Measurements from ENCODE around the gene KRT72.

Gene KRT72

DNA sequence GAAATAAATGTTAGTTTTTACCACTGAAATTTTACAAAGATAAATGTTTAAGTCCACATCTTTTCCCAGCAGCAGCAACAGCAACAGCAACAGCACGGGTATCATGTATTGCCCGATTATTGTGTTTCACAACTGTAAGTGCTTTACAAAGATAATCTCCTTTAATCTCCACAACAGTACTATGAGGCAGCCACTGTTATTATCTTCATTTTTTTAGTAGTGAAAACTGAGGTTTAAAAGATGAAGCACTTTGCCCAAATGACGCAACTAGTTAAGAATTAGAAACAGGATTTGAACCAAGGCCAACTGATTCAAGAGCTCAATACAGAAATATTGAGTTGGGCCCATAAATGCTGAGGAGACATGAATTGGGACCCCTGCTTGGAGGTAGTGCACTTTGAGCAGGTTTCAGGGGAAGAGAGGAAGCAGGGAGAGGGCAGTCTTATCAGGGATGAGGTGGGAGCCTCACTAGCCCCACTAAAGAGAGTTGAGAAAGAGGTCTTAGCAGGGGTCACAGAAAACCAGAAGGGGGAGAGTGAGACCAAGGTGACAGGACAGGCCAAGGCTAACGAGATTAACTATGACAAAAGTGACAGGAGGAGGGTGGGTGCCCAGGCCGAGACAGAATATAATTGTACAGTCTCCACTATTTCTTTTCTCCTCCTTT lies 35.5 kb upstream of the KRT72 start:
- DNase-seq (ENCODE audit: low read depth in 1 of 2, low spot score in 1 of 2), result no peak
- in situ Hi-C loops (cut with HindIII; ENCODE audit: low pct_unique_long_range_greater_than_20kb, low sequenced_read_pairs), result no loop called here
- TF ChIP-seq JUND (IDR thresholded peaks at IDR 0.05; ENCODE audit: low read depth), result no peak

DNA sequence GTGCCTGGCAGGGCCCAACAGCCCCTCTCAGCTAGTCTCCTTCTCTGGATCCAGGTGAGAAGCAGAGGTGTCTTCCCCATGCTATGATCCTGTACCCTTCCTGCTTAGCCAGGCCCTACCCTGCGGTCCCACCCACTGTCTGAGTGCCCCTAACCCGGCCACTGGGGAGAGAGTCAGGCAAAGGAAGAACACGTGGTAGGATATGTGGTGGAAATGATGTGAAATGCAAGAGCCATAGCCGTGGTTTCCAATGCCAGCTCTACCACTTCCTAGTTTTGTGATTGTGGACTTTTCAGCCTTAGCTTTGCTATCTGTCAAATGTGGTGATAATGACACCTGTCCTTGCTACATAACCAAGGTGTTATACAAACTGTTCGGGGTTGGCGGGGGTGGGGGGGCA lies 34.9 kb upstream of the KRT72 start:
- no peak for TF ChIP-seq JUND (IDR thresholded peaks at IDR 0.05; ENCODE audit: low read depth)
- in situ Hi-C loops (cut with HindIII; ENCODE audit: low pct_unique_long_range_greater_than_20kb, low sequenced_read_pairs), result no loop called here
- DNase-seq (ENCODE audit: low read depth in 1 of 2, low spot score in 1 of 2), result no peak

DNA sequence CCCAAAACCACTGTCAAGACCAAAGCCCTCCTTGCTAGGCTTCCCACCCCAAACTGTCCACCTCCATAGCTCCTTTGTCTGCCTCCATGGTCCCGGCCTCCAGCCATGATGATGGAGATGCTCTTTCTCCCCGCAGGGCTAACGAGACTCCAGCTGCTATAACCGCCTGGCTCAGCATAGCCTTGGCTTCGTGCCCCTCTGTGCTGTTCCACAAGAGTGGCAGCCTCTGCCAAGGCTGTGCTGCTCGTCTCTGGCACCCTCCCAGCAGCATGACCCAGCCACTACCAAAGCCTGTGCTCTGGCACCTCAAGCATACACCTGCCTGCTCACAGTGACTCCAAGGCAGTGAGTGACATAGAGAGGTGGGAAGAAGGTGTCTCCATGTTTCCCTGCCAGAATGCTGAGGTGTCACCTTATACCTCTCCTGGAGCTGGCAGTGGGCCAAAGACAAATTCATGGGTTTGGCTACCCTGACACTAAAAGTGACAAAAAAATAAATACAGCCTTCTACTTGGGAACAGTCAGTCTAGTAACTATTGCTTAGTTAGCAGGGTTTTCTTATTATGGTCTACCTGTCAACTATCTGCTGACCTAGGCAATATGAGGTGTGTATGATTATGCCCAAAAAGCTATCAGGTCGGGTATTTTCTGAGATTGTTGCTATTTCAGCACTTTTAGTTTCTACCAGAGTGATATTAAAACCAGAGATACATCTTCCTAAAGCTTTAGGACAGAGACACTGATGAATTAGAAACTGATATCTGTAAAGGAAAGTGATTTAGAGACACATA lies 33.2 kb upstream of the KRT72 start:
- in situ Hi-C loops (cut with HindIII; ENCODE audit: low pct_unique_long_range_greater_than_20kb, low sequenced_read_pairs), result no loop called here
- TF ChIP-seq JUND (IDR thresholded peaks at IDR 0.05; ENCODE audit: low read depth), result no peak

DNA sequence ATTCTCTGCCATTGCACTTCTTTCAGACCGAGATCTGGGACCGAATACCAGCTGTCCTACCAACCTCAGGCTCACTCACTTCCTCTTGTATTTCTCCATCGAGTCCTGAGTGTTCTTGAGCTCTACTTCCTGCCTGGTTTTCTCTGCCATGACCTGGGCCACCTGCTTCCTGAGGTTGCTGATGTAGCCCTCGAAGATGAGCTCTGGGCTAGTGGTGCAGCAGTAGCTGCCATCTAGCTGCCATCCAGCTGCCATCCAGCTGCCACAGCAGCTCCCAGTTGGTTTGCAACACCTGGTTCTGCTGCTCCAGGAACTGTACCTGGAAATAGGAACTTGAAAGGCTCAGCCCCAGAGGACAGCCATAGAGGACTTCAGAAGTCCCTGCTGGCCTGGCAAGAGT lies 32.1 kb upstream of the KRT72 start:
- no peak for DNase-seq (ENCODE audit: low read depth in 1 of 2, low spot score in 1 of 2)
- in situ Hi-C loops (cut with HindIII; ENCODE audit: low pct_unique_long_range_greater_than_20kb, low sequenced_read_pairs), result no loop called here
- TF ChIP-seq JUND (IDR thresholded peaks at IDR 0.05; ENCODE audit: low read depth), result no peak

More for the DNA sequence above, 33.2 kb upstream of the KRT72 start:
- DNase-seq (ENCODE audit: low read depth in 1 of 2, low spot score in 1 of 2), result peak in 1 of 2 experiments; percentile 31

DNA sequence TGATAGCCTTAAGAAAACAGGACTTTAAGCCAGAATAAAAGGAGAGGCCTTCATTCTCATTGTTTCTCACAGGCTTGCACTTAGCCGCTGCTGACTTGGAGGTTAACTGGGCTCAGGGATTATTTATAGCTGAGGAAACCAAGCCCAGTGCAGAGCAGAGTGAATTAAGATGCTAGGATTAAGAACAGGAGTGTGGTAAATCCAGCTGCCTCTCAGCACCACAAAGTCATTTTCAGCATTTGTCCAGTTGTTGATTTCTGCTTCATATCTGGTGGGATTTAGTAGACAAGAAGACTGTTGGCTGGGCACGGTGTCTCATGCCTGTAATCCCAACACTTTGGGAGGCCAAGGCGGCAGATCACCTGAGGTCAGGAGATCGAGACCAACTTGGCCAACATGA lies 31.4 kb upstream of the KRT72 start:
- TF ChIP-seq JUND (IDR thresholded peaks at IDR 0.05; ENCODE audit: low read depth), result no peak
- in situ Hi-C loops (cut with HindIII; ENCODE audit: low pct_unique_long_range_greater_than_20kb, low sequenced_read_pairs), result no loop called here
- no peak for DNase-seq (ENCODE audit: low read depth in 1 of 2, low spot score in 1 of 2)

DNA sequence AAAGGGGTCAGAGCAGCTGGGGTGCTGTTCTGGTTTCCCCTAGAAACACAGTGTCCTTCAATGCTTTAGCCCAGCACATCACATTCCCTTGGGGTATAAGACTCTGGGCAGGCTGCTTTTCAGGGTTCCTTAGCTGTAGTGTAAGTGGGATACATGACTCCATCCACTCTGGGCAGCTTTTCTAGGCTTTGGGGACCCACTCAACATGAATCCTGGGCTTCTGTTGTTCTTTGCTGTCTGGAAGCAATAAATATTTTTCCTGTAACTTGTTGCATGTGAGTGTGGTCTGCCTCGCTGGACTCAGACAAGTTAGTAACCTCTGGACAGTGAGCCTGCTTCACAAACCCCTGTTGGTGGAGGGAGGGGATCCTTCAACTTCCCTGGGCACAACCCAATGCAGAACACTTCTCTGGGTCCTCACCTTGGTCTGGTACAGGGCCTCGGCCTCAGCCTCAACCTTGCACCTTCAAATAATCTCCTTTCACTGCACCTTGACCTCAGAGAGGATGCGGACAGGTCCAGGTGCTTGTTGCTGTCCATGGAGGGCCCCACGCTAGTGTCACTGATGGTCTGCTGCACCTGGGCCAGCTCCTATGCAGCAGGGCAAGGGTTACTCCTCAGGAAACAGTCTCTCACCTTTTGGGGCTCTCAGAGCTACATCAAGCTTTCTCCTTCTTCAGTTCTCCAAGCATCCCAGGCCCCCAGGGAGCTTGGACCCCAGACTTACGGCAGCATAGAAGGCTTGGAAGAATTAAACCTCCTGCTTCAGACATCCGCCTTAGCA lies 30.6 kb upstream of the KRT72 start:
- DNase-seq (ENCODE audit: low read depth in 1 of 2, low spot score in 1 of 2), result no peak
- no peak for TF ChIP-seq JUND (IDR thresholded peaks at IDR 0.05; ENCODE audit: low read depth)
- in situ Hi-C loops (cut with HindIII; ENCODE audit: low pct_unique_long_range_greater_than_20kb, low sequenced_read_pairs), result no loop called here

DNA sequence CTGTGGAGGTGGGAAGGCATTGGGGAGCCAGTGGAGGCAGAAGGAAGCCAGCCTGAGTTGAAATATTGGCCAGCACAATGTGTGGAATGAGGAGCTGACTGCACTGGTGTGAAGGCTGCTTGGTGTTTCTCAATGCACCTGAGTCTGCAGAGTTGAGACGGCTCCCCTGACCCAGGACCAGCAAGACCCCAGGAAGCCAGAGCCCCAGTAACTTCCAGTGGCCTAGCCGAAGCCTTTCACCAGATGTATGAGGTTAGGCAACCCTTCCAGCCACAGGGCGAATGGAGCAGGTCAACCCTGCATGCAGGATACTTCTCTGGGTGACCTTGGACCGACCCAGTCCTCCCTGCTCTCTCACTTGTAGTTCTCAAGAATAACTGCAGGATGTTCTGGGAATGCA lies 30.0 kb upstream of the KRT72 start:
- TF ChIP-seq JUND (IDR thresholded peaks at IDR 0.05; ENCODE audit: low read depth), result no peak
- in situ Hi-C loops (cut with HindIII; ENCODE audit: low pct_unique_long_range_greater_than_20kb, low sequenced_read_pairs), result no loop called here
- no peak for DNase-seq (ENCODE audit: low read depth in 1 of 2, low spot score in 1 of 2)

DNA sequence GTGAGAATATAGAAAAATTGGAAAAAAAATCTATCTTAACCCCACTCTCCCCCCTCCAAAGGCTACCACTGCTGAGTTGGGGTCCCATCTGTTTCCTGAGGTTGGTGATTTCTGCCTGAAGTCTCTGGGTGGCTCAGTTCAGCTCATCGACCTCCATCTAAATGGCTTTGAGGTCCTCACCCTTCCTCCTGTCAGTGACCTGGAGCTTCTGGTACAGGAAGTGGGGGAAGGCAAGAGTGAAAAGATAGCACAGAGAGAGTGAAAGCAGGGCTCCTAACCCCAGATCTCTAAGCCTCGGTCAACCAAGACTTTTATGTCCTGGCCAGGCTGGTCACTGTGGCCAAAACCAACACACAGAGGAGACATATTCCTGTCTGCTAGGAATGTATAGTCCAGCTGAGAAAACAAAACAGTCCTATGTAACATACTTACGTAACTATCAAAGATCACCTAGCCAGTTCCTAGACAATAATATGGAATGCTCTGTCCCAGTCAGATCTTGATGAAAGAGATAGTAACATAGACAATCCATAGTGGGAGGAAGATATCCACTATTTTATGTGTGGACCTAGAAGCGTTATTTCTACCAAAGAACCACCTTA lies 29.4 kb upstream of the KRT72 start:
- in situ Hi-C loops (cut with HindIII; ENCODE audit: low pct_unique_long_range_greater_than_20kb, low sequenced_read_pairs), result no loop called here
- peak in 1 of 2 experiments; percentile 47 for DNase-seq (ENCODE audit: low read depth in 1 of 2, low spot score in 1 of 2)
- no peak for TF ChIP-seq JUND (IDR thresholded peaks at IDR 0.05; ENCODE audit: low read depth)

DNA sequence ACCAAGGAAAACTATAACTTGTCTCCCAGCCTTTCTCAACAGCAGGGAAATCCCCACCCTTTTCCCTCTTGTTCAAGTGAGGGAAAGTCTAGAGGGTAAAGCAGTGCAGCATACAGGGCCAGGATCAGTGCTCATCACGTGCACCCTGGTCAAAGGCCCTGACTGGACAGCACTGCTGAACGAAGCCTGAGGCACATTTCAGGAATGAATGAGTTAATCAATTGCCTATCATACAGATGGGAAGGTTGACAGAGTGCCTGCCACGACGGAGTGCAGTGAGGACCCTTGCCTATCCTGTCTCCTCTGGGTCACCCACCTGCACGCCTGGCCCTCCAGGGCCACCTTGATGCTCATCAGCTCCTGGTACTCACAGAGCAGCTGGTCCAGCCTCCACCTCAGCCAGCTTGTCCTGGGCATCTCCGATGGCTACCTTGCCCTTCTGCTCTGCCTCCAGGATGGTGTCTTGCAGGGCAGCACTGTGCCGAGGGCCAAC lies 28.8 kb upstream of the KRT72 start:
- no peak for TF ChIP-seq JUND (IDR thresholded peaks at IDR 0.05; ENCODE audit: low read depth)
- no peak for DNase-seq (ENCODE audit: low read depth in 1 of 2, low spot score in 1 of 2)
- in situ Hi-C loops (cut with HindIII; ENCODE audit: low pct_unique_long_range_greater_than_20kb, low sequenced_read_pairs), result no loop called here

DNA sequence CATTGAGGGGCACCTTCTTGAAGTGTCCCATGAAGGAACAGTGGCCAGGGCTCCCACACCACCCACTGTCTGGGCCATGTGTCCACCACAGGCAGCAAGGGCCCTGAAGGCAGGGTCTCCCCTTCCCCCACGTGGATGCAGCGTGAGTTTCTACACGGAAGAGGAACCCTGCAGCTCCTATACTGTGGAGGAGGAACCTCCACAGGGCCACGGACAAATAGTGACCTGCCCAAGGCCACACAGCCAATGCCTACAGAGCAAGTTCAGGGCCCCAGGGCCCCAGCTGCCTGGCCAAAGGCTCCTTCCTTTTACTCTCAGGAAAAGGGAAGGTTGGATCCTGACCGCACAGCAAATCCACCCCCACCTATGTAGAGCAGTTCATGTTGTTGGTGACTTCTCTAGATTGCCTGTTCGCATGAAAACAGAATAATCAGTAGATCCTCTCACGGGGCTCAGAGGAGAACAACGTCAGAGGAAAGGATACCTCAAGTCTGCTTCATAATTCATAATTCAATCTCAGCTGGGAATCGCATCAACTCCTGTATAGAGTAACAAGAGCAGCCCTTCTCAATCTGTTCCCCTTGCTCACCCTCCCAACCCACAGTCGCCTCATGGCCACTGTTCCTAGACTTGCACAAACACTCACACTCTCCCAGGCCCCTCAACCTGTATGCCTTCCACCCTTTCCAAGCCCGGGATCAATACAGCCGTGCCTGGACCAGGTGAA lies 28.2 kb upstream of the KRT72 start:
- in situ Hi-C loops (cut with HindIII; ENCODE audit: low pct_unique_long_range_greater_than_20kb, low sequenced_read_pairs), result no loop called here
- TF ChIP-seq JUND (IDR thresholded peaks at IDR 0.05; ENCODE audit: low read depth), result no peak
- DNase-seq (ENCODE audit: low read depth in 1 of 2, low spot score in 1 of 2), result no peak

DNA sequence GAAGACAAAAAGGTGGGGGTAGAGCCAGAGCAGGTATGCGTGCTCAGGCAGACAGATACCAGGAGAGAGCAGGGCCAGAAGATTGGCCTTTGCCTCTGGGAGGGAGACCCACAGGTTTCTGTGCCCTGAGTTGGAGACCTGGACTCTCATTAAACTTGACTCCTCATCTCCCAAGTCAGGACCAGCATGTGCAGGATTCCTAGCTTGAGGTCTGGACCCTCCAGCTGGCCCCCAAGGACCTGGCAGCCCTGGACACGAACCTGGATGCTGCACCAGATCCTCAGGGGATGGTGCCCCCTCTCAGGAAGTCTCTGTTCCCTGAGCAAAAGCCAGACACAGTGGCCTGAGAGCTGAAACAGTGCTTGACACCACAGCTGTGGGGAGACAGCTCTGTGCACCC lies 27.6 kb upstream of the KRT72 start:
- DNase-seq (ENCODE audit: low read depth in 1 of 2, low spot score in 1 of 2), result no peak
- no peak for TF ChIP-seq JUND (IDR thresholded peaks at IDR 0.05; ENCODE audit: low read depth)
- in situ Hi-C loops (cut with HindIII; ENCODE audit: low pct_unique_long_range_greater_than_20kb, low sequenced_read_pairs), result no loop called here

DNA sequence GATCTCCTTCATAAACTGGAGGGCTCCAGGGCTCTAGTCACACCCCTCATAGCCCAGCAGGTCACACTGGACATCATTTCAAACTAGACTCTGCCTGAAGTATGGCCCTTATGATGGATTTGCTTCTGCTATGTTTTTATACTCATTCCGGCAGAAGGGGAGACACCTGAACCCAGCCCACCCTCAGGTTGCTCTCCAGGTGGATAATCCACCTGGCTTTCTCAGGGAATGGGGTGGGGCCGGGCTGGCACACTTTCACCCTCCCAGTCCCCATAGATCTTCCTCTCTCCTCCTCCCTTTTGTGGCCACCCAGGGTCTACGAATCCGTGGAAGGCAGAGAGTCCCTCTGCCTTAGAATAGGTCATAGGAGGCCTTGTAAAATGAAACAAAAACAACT lies 26.8 kb upstream of the KRT72 start:
- in situ Hi-C loops (cut with HindIII; ENCODE audit: low pct_unique_long_range_greater_than_20kb, low sequenced_read_pairs), result no loop called here
- no peak for TF ChIP-seq JUND (IDR thresholded peaks at IDR 0.05; ENCODE audit: low read depth)

More for the DNA sequence above, 26.8 kb upstream of the KRT72 start:
- DNase-seq (ENCODE audit: low read depth in 1 of 2, low spot score in 1 of 2), result no peak

Data from T47D (cell line).